ENCODE results near the gene TBCB.
"Not testable (repeated sequence)": the region's sequence is repeated elsewhere in the genome, so short reads cannot be mapped to it uniquely, and the experiment has no call there.

The TBCB gene

DNA sequence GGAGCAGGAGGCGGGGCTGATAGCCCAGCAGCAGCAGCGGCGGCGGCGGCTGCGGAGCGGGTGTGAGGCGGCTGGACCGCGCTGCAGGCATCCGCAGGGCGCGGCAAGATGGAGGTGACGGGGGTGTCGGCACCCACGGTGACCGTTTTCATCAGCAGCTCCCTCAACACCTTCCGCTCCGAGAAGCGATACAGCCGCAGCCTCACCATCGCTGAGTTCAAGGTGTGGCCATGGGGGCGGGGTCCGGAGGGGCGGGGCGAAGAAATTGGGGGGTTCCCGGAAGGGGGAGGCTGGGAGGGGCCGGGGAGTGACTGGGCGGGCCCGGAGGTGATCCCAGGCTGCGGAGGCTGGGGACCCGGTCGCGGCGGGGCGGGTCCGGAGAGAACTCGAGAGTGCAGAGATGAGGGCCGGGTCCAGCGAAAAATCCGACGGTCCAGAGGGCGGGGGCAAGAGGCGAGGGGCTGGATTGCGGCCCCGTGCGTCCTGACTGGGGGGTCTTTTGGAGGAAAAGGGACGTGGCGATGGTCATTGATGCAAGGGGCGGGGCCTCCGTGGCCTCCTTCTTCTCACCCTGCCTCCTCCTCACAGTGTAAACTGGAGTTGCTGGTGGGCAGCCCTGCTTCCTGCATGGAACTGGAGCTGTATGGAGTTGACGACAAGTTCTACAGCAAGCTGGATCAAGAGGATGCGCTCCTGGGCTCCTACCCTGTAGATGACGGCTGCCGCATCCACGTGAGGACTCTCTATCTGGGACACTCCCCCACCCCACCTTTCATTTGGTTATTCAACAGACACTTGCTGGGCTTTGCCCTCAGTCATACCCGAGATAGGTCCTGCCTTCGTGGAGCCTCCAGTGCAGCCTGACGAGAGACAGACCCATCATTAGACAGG is at the start of gene TBCB:
TSS of gene TBCB (plus strand) at position 16 of the 891 bp plus-strand sequence. CDS start at position 109, 93 bp downstream.
- H3K36me3 ChIP-seq (ENCODE audit: control insufficient read depth in 1 of 2, insufficient read depth in 2 of 2, low read length in 2 of 2): peaks cover 4 to 38% of the 10 kb centered on the region in 2 donors
- no peaks in the 10 kb centered on the region for H3K27me3 ChIP-seq (ENCODE audit: low read depth, low read length)
- peaks cover 0 to 30% of the 10 kb centered on the region in 2 donors for H3K4me1 ChIP-seq (ENCODE audit: control insufficient read depth in 1 of 2, insufficient read depth in 2 of 2, low read length in 2 of 2)
- no peaks in the 10 kb centered on the region for H3K9me3 ChIP-seq (ENCODE audit: control insufficient read depth in 1 of 2, low read length in 2 of 2)
- H3K4me3 ChIP-seq (ENCODE audit: low read depth in 1 of 2, low read length in 2 of 2): peak within 1 kb of the TSS; percentile 76 to 93
- peak within 1 kb of the TSS; percentile 83 for H3K27ac ChIP-seq (ENCODE audit: low read length)

DNA sequence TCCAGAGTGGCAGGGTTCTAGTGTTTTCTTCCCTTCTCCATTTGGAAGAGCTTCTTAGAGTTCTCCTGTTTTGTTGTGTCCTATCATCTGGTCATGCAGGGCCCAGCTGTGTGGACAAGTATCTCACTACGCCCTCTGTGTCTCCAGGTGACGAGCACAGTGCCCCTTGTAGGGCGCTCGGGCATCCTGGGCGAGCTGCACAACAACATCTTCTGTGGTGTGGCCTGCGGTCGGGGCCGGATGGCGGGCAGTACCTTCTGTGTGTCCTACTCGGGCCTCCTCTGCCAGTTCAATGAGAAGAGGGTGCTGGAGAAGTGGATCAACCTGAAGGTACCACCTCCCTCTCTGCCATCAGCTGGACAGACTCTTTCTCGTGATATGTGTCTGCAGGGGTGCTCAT is 47.6 kb upstream of the TBCB start:
- Histone ChIP-seq H3K36me3 (ENCODE audit: control insufficient read depth in 1 of 2, insufficient read depth in 2 of 2, low read length in 2 of 2) (no peaks in the 10 kb centered on the region), H3K9me3 (ENCODE audit: control insufficient read depth in 1 of 2, low read length in 2 of 2) (no peaks in the 10 kb centered on the region), H3K27ac (ENCODE audit: low read length) (no peak overlapping the region), H3K27me3 (ENCODE audit: low read depth, low read length) (no peaks in the 10 kb centered on the region), H3K4me3 (ENCODE audit: low read depth in 1 of 2, low read length in 2 of 2) (no peak overlapping the region), H3K4me1 (ENCODE audit: control insufficient read depth in 1 of 2, insufficient read depth in 2 of 2, low read length in 2 of 2) (no peaks in the 10 kb centered on the region)

DNA sequence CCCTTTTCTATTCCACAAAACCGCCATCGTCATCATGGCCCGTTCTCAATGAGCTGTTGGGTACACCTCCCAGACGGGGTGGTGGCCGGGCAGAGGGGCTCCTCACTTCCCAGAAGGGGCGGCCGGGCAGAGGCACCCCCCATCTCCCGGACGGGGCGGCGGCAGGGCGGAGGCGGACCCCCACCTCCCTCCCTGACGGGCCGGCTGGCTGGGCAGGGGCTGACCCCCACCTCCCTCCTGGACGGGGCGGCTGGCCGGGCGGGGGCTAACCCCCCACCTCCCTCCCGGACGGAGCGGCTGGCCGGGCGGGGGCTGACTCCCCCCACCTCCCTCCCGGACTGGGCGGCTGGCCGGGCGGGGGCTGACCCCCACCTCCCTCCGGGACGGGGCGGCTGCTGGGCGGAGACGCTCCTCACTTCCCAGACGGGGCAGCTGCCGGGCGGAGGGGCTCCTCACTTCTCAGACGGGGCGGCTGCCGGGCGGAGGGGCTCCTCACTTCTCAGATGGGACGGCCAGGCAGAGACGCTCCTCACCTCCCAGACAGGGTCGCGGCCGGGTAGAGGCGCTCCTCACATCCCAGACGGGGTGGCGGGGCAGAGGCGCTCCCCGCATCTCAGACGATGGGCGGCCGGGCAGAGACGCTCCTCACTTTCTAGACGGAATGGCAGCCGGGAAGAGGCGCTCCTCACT is 46.3 kb upstream of the TBCB start:
- not testable (repeated sequence) for H3K27me3 ChIP-seq (ENCODE audit: low read depth, low read length); H3K27ac ChIP-seq (ENCODE audit: low read length); H3K36me3 ChIP-seq (ENCODE audit: control insufficient read depth in 1 of 2, insufficient read depth in 2 of 2, low read length in 2 of 2); H3K9me3 ChIP-seq (ENCODE audit: control insufficient read depth in 1 of 2, low read length in 2 of 2); H3K4me1 ChIP-seq (ENCODE audit: control insufficient read depth in 1 of 2, insufficient read depth in 2 of 2, low read length in 2 of 2); H3K4me3 ChIP-seq (ENCODE audit: low read depth in 1 of 2, low read length in 2 of 2)

GRCh38 chr19:36072081-36072480 is 43.2 kb upstream of the TBCB start:
- no peak overlapping the region for H3K27ac ChIP-seq (ENCODE audit: low read length)
- no peaks in the 10 kb centered on the region for H3K36me3 ChIP-seq (ENCODE audit: control insufficient read depth in 1 of 2, insufficient read depth in 2 of 2, low read length in 2 of 2)
- no peaks in the 10 kb centered on the region for H3K27me3 ChIP-seq (ENCODE audit: low read depth, low read length)

DNA sequence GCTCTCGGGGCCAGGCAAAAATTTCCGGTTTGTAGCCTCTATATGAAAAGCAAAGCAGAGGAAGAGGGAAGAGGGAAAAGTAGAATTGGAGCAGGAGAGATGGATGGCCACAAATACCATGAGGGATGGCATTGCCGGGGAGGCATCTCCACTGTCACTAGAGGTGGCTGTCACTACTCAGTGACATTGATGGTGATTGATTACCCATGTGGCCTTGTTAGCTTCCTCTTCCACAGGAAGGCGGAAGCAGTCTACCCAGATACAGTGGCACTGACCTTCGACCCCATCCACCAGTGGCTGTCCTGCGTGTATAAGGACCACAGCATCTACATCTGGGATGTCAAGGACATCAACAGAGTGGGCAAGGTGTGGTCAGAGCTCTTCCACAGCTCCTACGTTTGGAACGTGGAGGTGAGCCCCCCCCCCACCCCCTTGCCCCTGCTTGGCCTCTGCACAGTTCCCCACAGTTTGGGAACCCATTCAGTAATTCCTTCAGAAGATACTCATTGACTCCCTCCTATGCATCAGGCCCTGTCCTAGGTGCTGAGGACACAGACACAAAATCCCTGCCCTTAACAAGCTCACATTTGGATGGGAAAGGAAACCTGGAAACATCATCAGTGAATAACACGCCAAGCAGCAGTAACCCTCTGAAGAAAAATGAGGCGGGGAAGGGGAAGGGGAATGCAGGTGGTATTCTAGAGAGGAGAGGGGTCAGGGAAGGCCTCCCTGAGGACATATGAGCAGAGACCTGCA is 42.0 kb upstream of the TBCB start:
- H3K36me3 ChIP-seq (ENCODE audit: control insufficient read depth in 1 of 2, insufficient read depth in 2 of 2, low read length in 2 of 2): no peaks in the 10 kb centered on the region
- H3K9me3 ChIP-seq (ENCODE audit: control insufficient read depth in 1 of 2, low read length in 2 of 2): no peaks in the 10 kb centered on the region
- no peaks in the 10 kb centered on the region for H3K4me1 ChIP-seq (ENCODE audit: control insufficient read depth in 1 of 2, insufficient read depth in 2 of 2, low read length in 2 of 2)
- H3K27me3 ChIP-seq (ENCODE audit: low read depth, low read length): no peaks in the 10 kb centered on the region
- no peak overlapping the region for H3K4me3 ChIP-seq (ENCODE audit: low read depth in 1 of 2, low read length in 2 of 2)
- no peak overlapping the region for H3K27ac ChIP-seq (ENCODE audit: low read length)

More at GRCh38 chr19:36072081-36072480, 43.2 kb upstream of the TBCB start:
- Histone ChIP-seq H3K9me3 (ENCODE audit: control insufficient read depth in 1 of 2, low read length in 2 of 2) (no peaks in the 10 kb centered on the region), H3K4me3 (ENCODE audit: low read depth in 1 of 2, low read length in 2 of 2) (no peak overlapping the region), H3K4me1 (ENCODE audit: control insufficient read depth in 1 of 2, insufficient read depth in 2 of 2, low read length in 2 of 2) (no peaks in the 10 kb centered on the region)

DNA sequence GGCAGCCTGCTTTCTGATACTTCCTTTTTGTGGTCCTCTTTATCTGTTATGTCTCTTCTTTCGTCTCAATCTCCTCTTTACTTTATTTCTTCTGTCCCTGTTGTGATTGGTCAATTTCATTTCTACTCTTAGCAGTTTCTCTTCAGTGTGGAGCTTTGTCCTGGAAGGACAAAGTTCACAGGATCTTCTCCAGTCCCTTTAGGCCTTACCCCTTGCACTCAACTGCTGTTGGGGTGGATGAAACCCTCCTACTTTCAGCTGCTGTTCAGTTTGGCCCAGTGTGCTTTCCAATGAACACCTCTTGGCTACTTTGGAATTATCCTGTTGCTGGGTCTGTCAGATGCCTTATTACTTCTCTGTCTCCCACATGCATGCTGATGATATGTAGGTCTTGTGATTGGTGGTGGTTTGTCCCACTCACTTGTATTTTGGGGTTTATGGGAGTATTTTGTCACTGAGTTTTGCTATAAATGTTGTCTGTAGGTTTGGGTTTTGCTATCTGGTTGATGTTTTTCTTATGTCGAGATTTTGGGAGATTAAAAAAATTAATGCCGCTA is 35.8 kb upstream of the TBCB start:
- Histone ChIP-seq H3K4me3 (ENCODE audit: low read depth in 1 of 2, low read length in 2 of 2) (no peak overlapping the region), H3K36me3 (ENCODE audit: control insufficient read depth in 1 of 2, insufficient read depth in 2 of 2, low read length in 2 of 2) (no peaks in the 10 kb centered on the region), H3K27ac (ENCODE audit: low read length) (no peak overlapping the region), H3K4me1 (ENCODE audit: control insufficient read depth in 1 of 2, insufficient read depth in 2 of 2, low read length in 2 of 2) (no peaks in the 10 kb centered on the region), H3K27me3 (ENCODE audit: low read depth, low read length) (no peaks in the 10 kb centered on the region), H3K9me3 (ENCODE audit: control insufficient read depth in 1 of 2, low read length in 2 of 2) (no peaks in the 10 kb centered on the region)

GRCh38 chr19:36081385-36081784 is 33.9 kb upstream of the TBCB start:
- no peaks in the 10 kb centered on the region for H3K36me3 ChIP-seq (ENCODE audit: control insufficient read depth in 1 of 2, insufficient read depth in 2 of 2, low read length in 2 of 2)
- H3K4me1 ChIP-seq (ENCODE audit: control insufficient read depth in 1 of 2, insufficient read depth in 2 of 2, low read length in 2 of 2): no peaks in the 10 kb centered on the region
- H3K4me3 ChIP-seq (ENCODE audit: low read depth in 1 of 2, low read length in 2 of 2): no peak overlapping the region
- H3K27ac ChIP-seq (ENCODE audit: low read length): no peak overlapping the region
- H3K9me3 ChIP-seq (ENCODE audit: control insufficient read depth in 1 of 2, low read length in 2 of 2): no peaks in the 10 kb centered on the region
- H3K27me3 ChIP-seq (ENCODE audit: low read depth, low read length): no peaks in the 10 kb centered on the region

- no peak overlapping the region for H3K4me3 ChIP-seq (ENCODE audit: low read depth in 1 of 2, low read length in 2 of 2)
- no peaks in the 10 kb centered on the region for H3K9me3 ChIP-seq (ENCODE audit: control insufficient read depth in 1 of 2, low read length in 2 of 2)
- H3K4me1 ChIP-seq (ENCODE audit: control insufficient read depth in 1 of 2, insufficient read depth in 2 of 2, low read length in 2 of 2): no peaks in the 10 kb centered on the region
- H3K27ac ChIP-seq (ENCODE audit: low read length): no peak overlapping the region
- H3K27me3 ChIP-seq (ENCODE audit: low read depth, low read length): no peaks in the 10 kb centered on the region
- no peaks in the 10 kb centered on the region for H3K36me3 ChIP-seq (ENCODE audit: control insufficient read depth in 1 of 2, insufficient read depth in 2 of 2, low read length in 2 of 2)
These were observed 33.4 kb upstream of the TBCB start for GRCh38 chr19:36081894-36082293.

DNA sequence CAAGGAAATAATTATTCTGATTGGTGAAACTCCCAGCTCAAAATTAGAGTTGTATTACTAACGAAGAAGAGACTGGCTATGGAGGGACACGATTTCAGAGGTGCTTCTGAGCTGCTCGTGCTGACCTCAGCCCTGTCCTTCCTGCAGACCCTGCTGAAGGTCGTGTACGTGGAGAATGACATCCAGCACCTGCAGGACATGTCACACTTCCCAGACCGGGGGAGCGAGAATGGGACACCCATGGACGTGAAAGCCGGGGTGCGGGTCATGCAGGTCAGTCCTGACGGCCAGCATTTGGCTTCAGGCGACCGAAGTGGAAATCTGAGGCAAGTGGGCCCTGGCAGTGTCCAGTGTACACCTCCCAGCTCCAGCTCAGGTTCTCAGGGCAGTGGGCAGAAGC is 32.4 kb upstream of the TBCB start:
- Histone ChIP-seq H3K9me3 (ENCODE audit: control insufficient read depth in 1 of 2, low read length in 2 of 2) (no peaks in the 10 kb centered on the region), H3K36me3 (ENCODE audit: control insufficient read depth in 1 of 2, insufficient read depth in 2 of 2, low read length in 2 of 2) (no peaks in the 10 kb centered on the region), H3K27ac (ENCODE audit: low read length) (no peak overlapping the region), H3K4me3 (ENCODE audit: low read depth in 1 of 2, low read length in 2 of 2) (no peak overlapping the region), H3K27me3 (ENCODE audit: low read depth, low read length) (no peaks in the 10 kb centered on the region), H3K4me1 (ENCODE audit: control insufficient read depth in 1 of 2, insufficient read depth in 2 of 2, low read length in 2 of 2) (no peaks in the 10 kb centered on the region)

DNA sequence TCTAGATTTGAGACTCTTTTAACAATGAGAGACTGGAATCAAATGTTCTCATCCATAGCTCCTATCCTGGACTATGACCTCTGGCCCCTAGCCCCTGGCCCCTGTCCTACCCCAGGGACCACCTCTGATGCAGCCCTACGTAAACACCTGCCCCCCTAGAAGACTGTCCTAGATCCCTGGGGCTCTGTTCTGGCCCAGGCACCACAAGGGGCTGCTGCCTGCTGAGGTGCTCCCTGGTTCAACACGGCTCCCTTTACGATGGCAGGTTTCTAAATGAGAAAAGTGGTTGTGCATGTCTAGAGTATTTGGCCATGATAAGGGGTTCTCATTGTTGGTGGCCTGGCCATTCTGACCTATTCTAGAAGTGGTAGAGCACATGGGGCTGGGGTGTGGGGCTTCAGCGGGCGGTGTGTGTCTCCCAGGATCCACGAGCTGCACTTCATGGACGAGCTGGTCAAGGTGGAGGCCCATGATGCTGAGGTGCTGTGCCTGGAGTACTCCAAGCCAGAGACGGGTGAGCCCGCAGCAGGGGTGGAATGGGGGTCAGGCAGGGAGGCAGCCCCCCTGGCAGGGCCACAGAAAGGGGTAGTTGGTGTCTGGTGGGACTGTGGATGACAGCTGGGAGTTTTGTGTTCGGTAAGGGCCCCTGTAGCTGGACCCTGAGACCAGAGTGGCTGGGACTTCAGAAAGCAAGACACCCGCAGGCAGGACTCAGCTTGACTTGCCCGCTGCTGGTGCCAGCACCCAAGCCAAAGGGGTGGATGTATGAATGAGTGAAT is 30.8 kb upstream of the TBCB start:
- H3K27ac ChIP-seq (ENCODE audit: low read length): no peak overlapping the region
- H3K27me3 ChIP-seq (ENCODE audit: low read depth, low read length): no peaks in the 10 kb centered on the region
- H3K4me3 ChIP-seq (ENCODE audit: low read depth in 1 of 2, low read length in 2 of 2): no peak overlapping the region
- H3K4me1 ChIP-seq (ENCODE audit: control insufficient read depth in 1 of 2, insufficient read depth in 2 of 2, low read length in 2 of 2): no peaks in the 10 kb centered on the region
- no peaks in the 10 kb centered on the region for H3K9me3 ChIP-seq (ENCODE audit: control insufficient read depth in 1 of 2, low read length in 2 of 2)
- no peaks in the 10 kb centered on the region for H3K36me3 ChIP-seq (ENCODE audit: control insufficient read depth in 1 of 2, insufficient read depth in 2 of 2, low read length in 2 of 2)

Data from muscle layer of duodenum (tissue), 2 donors.